Epithelial cell of proximal tubule (primary cell): ENCODE results near the gene TMEM163. TPM values are rescaled to one million over a fixed set of nuclear protein-coding genes. Genes with fewer than 3 reads are reported as not detected.

Source experiments
- DNase-seq: peaks from one replicate; pipeline ENCODE4 v3.0.0-alpha.2; 2011; ENCODE audit warnings: low read depth
- H3K4me3 ChIP-seq: 2 replicates; pipeline ENCODE4 v1.5.1; 2011; ENCODE audit warnings: low read depth, mild to moderate bottlenecking, low read length
- CTCF ChIP-seq: conservative IDR thresholded peaks from 2 replicates; pipeline ENCODE4 v1.5.1; 2012; ENCODE audit warnings: low read depth, mild to moderate bottlenecking, low read length
- total RNA-seq: library from RNA; depleted of rRNA; stranded (reverse); fragments of >200 nt; gene quantifications from 2 replicates; pipeline ENCODE4 v1.2.3, GENCODE V29; 2015

TMEM163 gene
- total RNA-seq, 1 donor from 2014 or later: 0.40 TPM

DNA sequence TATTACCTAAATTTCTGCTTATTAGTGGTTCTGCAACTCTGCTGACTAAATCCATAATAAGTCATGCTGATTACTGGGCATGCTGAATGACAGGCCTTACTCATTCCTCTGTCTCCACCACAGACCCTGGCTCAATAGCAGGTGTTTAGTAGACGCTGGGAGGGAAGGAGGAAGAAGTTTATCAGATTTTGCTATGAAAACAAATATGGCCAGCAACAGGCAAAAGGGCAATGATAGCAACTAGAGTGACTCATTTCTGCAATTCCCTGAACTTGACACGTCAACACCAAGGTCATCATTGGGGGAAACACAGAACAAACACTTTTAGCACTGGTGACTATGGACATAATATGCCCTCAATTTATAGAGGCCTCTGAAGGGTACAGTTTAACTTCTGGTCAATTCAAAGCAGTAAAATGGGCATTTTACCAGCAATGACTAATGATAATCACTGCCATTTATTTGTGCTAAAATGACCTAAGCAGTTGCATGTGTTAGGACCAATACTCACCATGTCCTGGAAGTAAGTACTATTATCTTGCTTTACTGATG, 35.2 kb downstream of the TMEM163 start:
- TF ChIP-seq CTCF: no peak
- no peak overlapping the region for H3K4me3 ChIP-seq
- DNase-seq: no peak

GRCh38 chr2:134682726-134683125, 36.1 kb downstream of the TMEM163 start:
- no peak for DNase-seq
- TF ChIP-seq CTCF: no peak
- no peak overlapping the region for H3K4me3 ChIP-seq

DNA sequence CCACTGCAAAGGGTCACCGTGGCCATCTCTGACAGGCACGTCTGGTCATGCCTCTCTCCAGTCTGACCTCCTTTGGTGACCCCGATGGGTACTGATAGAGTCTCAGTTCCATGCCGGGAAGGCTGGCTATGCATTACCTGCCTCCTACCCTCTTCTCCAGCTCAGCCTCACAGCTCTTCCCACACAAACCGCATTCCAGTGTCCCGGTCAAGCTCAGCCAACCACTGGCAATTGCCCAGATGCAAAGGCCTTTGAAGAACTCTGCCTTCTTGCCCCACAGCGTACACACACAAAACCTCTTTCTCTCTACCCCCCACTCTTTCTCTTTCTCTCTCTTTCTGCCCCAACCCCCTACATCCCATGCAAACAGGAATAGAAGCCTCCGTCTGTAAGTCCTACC, 37.6 kb downstream of the TMEM163 start:
- no peak for TF ChIP-seq CTCF
- no peak for DNase-seq
- H3K4me3 ChIP-seq: no peak overlapping the region

GRCh38 chr2:134679745-134680144, 39.1 kb downstream of the TMEM163 start:
- DNase-seq: no peak
- no peak overlapping the region for H3K4me3 ChIP-seq

GRCh38 chr2:134679294-134679693, 39.5 kb downstream of the TMEM163 start:
- no peak for TF ChIP-seq CTCF
- no peak for DNase-seq
- no peak overlapping the region for H3K4me3 ChIP-seq

More at GRCh38 chr2:134679745-134680144, 39.1 kb downstream of the TMEM163 start:
- no peak for TF ChIP-seq CTCF

DNA sequence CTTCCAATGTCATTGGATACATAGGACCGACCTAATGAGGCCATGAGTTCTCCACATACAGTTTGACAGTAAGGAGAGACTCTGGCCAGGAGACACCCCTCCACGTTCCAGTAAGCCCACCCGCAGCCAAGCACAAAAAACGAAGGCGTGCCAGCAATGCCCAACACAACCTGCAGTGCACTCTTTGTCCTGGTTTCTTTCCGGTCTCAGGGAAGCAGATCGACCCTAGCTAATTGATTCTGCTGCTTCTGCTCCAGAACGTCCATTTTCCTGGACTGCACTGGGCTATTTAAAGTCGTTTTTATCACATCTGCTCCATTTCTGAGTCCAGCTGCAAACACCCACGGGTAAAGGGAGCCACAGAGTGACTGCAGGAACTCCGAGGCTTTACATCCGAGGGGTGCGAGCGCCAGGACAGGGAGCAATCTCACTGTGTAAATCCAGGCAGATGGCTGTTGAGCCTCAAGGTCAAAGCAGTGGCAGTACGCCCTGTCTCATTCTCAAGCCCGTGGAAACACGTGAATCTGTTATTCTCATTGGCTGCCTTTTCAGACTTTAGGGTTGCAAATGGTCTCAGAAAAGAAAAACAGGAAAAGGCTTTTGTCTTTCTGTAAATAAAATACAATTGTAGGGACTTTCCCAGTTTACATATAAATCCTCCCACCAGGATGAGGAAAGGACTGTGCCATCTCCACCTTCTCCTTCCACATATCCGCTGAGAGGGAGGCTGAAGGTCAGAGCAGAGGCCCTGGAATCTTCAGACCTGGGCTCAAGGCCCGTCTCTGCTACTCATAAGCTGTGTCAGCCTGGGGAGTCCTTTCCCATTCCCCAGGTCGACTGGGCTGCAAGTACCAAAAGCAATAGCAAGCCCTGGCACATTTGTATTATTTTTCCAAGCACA, 40.7 kb downstream of the TMEM163 start:
- H3K4me3 ChIP-seq: no peak overlapping the region
- DNase-seq: no peak
- no peak for TF ChIP-seq CTCF
